Kidney epithelial cell (primary cell): ENCODE measurements around the gene ARF6. TPM values are rescaled to one million over a fixed set of nuclear protein-coding genes. Genes with fewer than 3 reads are reported as not detected.
"Not testable (repeated sequence)": the region's sequence is repeated elsewhere in the genome, so short reads cannot be mapped to it uniquely, and the experiment has no call there.

Source experiments
- DNase-seq: peaks from one replicate; pipeline ENCODE4 v3.0.0-alpha.2; 2010; ENCODE audit warnings: low read depth
- H3K27me3 ChIP-seq: 2 replicates; pipeline ENCODE4 v1.6.0; 2011; ENCODE audit warnings: low read length; ENCODE audit not compliant: control insufficient read depth, insufficient read depth
- H3K36me3 ChIP-seq: 2 replicates; pipeline ENCODE4 v1.5.1; 2011; ENCODE audit warnings: low read length; ENCODE audit not compliant: control insufficient read depth, insufficient read depth
- H3K4me3 ChIP-seq: 2 replicates; pipeline ENCODE4 v1.5.1; 2011; ENCODE audit warnings: low read depth, mild to moderate bottlenecking, control low read depth, low read length
- CTCF ChIP-seq: IDR thresholded peaks from 2 replicates; pipeline ENCODE4 v1.5.1; 2011; ENCODE audit warnings: mild to moderate bottlenecking, moderate library complexity, low read length, control low read depth, inconsistent platforms; ENCODE audit not compliant: insufficient read depth, poor library complexity, severe bottlenecking
- total RNA-seq: library from RNA; depleted of rRNA; stranded (reverse); fragments of >200 nt; gene quantifications from 2 replicates; pipeline ENCODE4 v1.2.3, GENCODE V29; 2015

The ARF6 gene
- total RNA-seq, 1 donor from 2014 or later = 76.3 TPM

GRCh38 chr14:49897965-49898364, 5.1 kb downstream of the ARF6 start:
- no peak for DNase-seq
- no peak for TF ChIP-seq CTCF
- H3K4me3 ChIP-seq = no peak overlapping the region
- H3K27me3 ChIP-seq = no peaks in the 10 kb centered on the region
- no peaks in the 10 kb centered on the region for H3K36me3 ChIP-seq

GRCh38 chr14:49898485-49898884, 5.6 kb downstream of the ARF6 start:
- no peak for DNase-seq
- no peak overlapping the region for H3K4me3 ChIP-seq
- TF ChIP-seq CTCF = no peak
- H3K27me3 ChIP-seq = no peaks in the 10 kb centered on the region
- no peaks in the 10 kb centered on the region for H3K36me3 ChIP-seq

- no peak for TF ChIP-seq CTCF
- no peaks in the 10 kb centered on the region for H3K27me3 ChIP-seq
- no peak for DNase-seq
These were observed 8.1 kb downstream of the ARF6 start for GRCh38 chr14:49900973-49901372.

DNA sequence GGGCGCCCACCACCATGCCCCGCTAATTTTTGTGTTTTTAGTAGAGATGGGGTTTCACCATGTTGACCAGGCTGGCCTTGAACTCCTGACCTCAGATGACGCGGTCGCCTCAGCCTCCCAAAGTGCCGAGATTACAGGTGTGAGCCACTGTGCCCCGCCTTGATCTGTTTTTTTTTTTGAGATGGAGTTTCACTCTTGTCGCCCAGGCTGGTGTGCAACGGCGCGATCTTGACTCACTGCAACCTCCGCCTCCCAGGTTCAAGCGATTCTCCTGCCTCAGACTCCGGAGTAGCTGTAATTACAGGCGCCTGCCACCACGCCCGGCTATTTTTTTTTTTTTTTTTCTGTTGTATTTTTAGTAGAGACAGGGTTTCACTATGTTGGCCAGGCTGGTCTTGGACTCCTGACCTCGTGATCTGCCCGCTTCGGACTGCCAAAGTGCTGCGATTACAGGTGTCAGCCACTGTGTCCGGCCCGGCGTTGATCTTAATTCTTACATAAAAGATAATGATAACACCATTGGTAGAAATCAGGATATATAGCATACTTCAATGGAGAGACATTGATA, 9.9 kb downstream of the ARF6 start:
- not testable (repeated sequence) for H3K27me3 ChIP-seq, H3K36me3 ChIP-seq, DNase-seq, H3K4me3 ChIP-seq

More at GRCh38 chr14:49900973-49901372, 8.1 kb downstream of the ARF6 start:
- Histone ChIP-seq H3K36me3 (no peaks in the 10 kb centered on the region), H3K4me3 (no peak overlapping the region)

DNA sequence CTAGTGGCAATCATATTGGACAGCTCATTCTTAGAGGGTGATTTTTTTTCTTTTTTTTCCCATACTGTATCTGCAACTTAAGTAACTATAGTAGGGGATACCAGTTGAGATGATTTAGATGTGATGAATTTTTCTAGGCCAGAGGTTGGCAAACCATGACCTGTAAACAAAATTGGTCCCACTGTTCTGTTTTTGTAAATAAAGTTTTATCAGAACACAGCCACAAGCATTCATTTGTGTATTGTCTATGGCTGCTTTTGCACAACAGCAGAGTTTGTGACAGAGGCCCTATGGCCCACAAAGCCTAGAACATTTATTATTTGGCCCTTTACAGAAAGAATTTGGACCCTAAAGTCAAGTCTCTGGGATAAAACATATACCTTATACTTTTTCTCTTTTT, 11.4 kb downstream of the ARF6 start:
- no peak for TF ChIP-seq CTCF
- H3K36me3 ChIP-seq = no peaks in the 10 kb centered on the region
- H3K4me3 ChIP-seq = no peak overlapping the region
- no peaks in the 10 kb centered on the region for H3K27me3 ChIP-seq
- DNase-seq = no peak

DNA sequence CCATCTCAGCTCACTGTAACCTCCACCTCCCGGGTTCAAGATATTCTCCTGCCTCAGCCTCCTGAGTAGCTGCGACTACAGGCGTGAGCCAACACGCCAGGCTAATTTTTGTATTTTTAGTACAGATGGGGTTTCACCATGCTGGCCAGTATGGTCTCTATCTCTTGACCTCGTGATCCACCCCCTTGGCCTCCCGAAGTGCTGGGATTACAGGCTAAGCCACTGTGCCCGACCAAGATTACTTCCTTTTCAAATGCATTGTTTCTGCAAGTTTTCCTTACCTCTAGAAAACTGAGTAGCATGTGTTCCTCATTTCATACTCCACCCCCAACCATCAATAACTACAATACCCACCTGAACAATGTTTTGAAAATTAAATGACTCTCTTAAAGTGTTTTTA, 13.1 kb downstream of the ARF6 start:
- Histone ChIP-seq H3K36me3 (no peaks in the 10 kb centered on the region), H3K27me3 (no peaks in the 10 kb centered on the region), H3K4me3 (no peak overlapping the region)
- DNase-seq = no peak
- no peak for TF ChIP-seq CTCF
